Keratinocyte (primary cell): ENCODE data around the gene MAPKBP1. TPM values are rescaled to one million over a fixed set of nuclear protein-coding genes. Genes with fewer than 3 reads are reported as not detected.

Experiments used
- DNase-seq: peaks from one replicate; pipeline ENCODE4 v3.0.0-alpha.2; 2011; ENCODE audit warnings: low read depth, missing footprints, low spot score
- FAIRE-seq: peaks from 2 replicates; lab custom pipeline; 2011; peaks lifted over from hg19 to GRCh38; lab: Jason Lieb, UNC
- H2AFZ ChIP-seq: 2 replicates; pipeline ENCODE4 v1.6.0; 2012; ENCODE audit warnings: low read length, control low read depth, inconsistent platforms; ENCODE audit not compliant: control insufficient read depth
- H3K27ac ChIP-seq: 2 replicates; pipeline ENCODE4 v1.5.1; 2011; ENCODE audit warnings: low read length; ENCODE audit not compliant: control insufficient read depth, insufficient read depth
- H3K27me3 ChIP-seq: 3 replicates; pipeline ENCODE4 v1.6.0; 2011; ENCODE audit warnings: low read length; ENCODE audit not compliant: control insufficient read depth, insufficient read depth; ENCODE audit errors: extremely low read depth
- H3K36me3 ChIP-seq, 2 experiments: 2 replicates in 1 of 2; 3 replicates in 1 of 2; pipeline ENCODE4 v1.5.1; 2011; ENCODE audit warnings: low read length in 2 of 2, mild to moderate bottlenecking in 1 of 2; ENCODE audit not compliant: control insufficient read depth in 2 of 2, insufficient read depth in 2 of 2; ENCODE audit errors: extremely low read depth in 1 of 2
- H3K4me1 ChIP-seq: 3 replicates; pipeline ENCODE4 v1.5.1; 2011; ENCODE audit warnings: low read length; ENCODE audit not compliant: control insufficient read depth, insufficient read depth; ENCODE audit errors: extremely low read depth
- H3K4me2 ChIP-seq: 3 replicates; pipeline ENCODE4 v1.6.0; 2011; ENCODE audit warnings: low read depth, low read length; ENCODE audit not compliant: control insufficient read depth, insufficient read depth; ENCODE audit errors: extremely low read depth
- H3K4me3 ChIP-seq, 3 experiments: fragments of 200-600 bp in 1 of 3; sonication (generic) in 1 of 3; 2 replicates in 2 of 3; 3 replicates in 1 of 3; pipeline ENCODE4 v1.5.1; 2011 to 2016; ENCODE audit warnings: low read length in 3 of 3, mild to moderate bottlenecking in 3 of 3, control low read depth in 2 of 3, inconsistent platforms in 1 of 3, low read depth in 1 of 3, mixed read lengths in 1 of 3, mixed run types in 1 of 3, moderate library complexity in 1 of 3; ENCODE audit not compliant: control insufficient read depth in 2 of 3, insufficient read depth in 2 of 3; ENCODE audit errors: extremely low read depth in 1 of 3
- H3K79me2 ChIP-seq: 2 replicates; pipeline ENCODE4 v1.6.0; 2012; ENCODE audit warnings: low read length; ENCODE audit not compliant: control insufficient read depth, insufficient read depth
- H3K9ac ChIP-seq: 3 replicates; pipeline ENCODE4 v1.6.0; 2011; ENCODE audit warnings: low read length; ENCODE audit not compliant: control insufficient read depth, insufficient read depth; ENCODE audit errors: extremely low read depth
- H3K9me1 ChIP-seq: 3 replicates; pipeline ENCODE4 v1.6.0; 2011; ENCODE audit warnings: low read length; ENCODE audit not compliant: control insufficient read depth, insufficient read depth; ENCODE audit errors: extremely low read depth
- H3K9me3 ChIP-seq: 2 replicates; pipeline ENCODE4 v1.5.1; 2012; ENCODE audit warnings: low read depth, low read length; ENCODE audit not compliant: control insufficient read depth
- H4K20me1 ChIP-seq: 3 replicates; pipeline ENCODE4 v1.6.0; 2011; ENCODE audit warnings: low read length; ENCODE audit not compliant: control insufficient read depth, insufficient read depth; ENCODE audit errors: extremely low read depth
- EZH2 ChIP-seq: IDR thresholded peaks from one replicate; pipeline ENCODE4 v1.6.1; 2012; ENCODE audit warnings: inconsistent platforms, mild to moderate bottlenecking, low read length, moderate library complexity
- dilution Hi-C: fragments of 300-500 bp; cut with MboI; formaldehyde crosslinking; loops from one replicate; pipeline ENCODE4 v1.7.0; 2020; ENCODE audit warnings: low sequenced_read_pairs; ENCODE audit not compliant: extremely low pct_ligation_motif_present
- polyA plus RNA-seq, 5 experiments: library from polyadenylated mRNA; depleted of rRNA in 3 of 5; stranded (reverse) in 3 of 5; stranded (forward) in 1 of 5; unstranded in 1 of 5; fragments of >200 nt; gene quantifications; 1 replicate in 1 of 5; 2 replicates in 3 of 5; 3 replicates in 1 of 5; pipeline versions ENCODE4 v1.2.1 to v1.2.3, GENCODE V29; 2011 to 2012; ENCODE audit warnings: missing spikeins in 2 of 5, low read depth in 1 of 5, low replicate concordance in 1 of 5
- TF ChIP-seq, protein P1 (sequence below), 3 experiments: IDR thresholded peaks in 1 of 3; conservative IDR thresholded peaks in 1 of 3; optimal IDR thresholded peaks in 1 of 3; 2 replicates in 2 of 3; 3 replicates in 1 of 3; pipeline versions ENCODE3 to v1.5.1; 2011; ENCODE audit warnings: low read length in 3 of 3, mild to moderate bottlenecking in 3 of 3, moderate library complexity in 2 of 3, control low read depth in 1 of 3, inconsistent platforms in 1 of 3; ENCODE audit not compliant: insufficient read depth in 2 of 3; ENCODE audit errors: extremely low read depth in 1 of 3

MAPKBP1 gene
- polyA plus RNA-seq, 1 donor (not counting 4 experiments of a cell fraction or from before 2014, with no cell fraction given), result 18.3 TPM

GRCh38 chr15:41847206-41847605 is 72.9 kb downstream of the MAPKBP1 start:
- TF ChIP-seq EZH2, result no peak
- TF ChIP-seq, protein P1, sequence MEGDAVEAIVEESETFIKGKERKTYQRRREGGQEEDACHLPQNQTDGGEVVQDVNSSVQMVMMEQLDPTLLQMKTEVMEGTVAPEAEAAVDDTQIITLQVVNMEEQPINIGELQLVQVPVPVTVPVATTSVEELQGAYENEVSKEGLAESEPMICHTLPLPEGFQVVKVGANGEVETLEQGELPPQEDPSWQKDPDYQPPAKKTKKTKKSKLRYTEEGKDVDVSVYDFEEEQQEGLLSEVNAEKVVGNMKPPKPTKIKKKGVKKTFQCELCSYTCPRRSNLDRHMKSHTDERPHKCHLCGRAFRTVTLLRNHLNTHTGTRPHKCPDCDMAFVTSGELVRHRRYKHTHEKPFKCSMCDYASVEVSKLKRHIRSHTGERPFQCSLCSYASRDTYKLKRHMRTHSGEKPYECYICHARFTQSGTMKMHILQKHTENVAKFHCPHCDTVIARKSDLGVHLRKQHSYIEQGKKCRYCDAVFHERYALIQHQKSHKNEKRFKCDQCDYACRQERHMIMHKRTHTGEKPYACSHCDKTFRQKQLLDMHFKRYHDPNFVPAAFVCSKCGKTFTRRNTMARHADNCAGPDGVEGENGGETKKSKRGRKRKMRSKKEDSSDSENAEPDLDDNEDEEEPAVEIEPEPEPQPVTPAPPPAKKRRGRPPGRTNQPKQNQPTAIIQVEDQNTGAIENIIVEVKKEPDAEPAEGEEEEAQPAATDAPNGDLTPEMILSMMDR (optimal IDR thresholded peaks at IDR 0.05 in 1 of 3, IDR thresholded peaks at IDR 0.05 in 1 of 3, conservative IDR thresholded peaks at IDR 0.05 in 1 of 3; ENCODE audit: extremely low read depth in 1 of 3, insufficient read depth in 2 of 3, low read length in 3 of 3), result no peak
- peaks cover 19 to 32% of the 10 kb centered on the region in 2 experiments for H3K36me3 ChIP-seq
- H3K9me3 ChIP-seq, result no peaks in the 10 kb centered on the region
- peaks cover 22% of the 10 kb centered on the region for H3K4me1 ChIP-seq
- H3K4me2 ChIP-seq, result no peak overlapping the region
- no peaks in the 10 kb centered on the region for H3K27me3 ChIP-seq
- H3K9ac ChIP-seq, result no peak overlapping the region
- H3K27ac ChIP-seq, result no peak overlapping the region
- H2AFZ ChIP-seq, result no peak overlapping the region
- no peaks in the 10 kb centered on the region for H3K9me1 ChIP-seq
- no peaks in the 10 kb centered on the region for H3K79me2 ChIP-seq
- H4K20me1 ChIP-seq, result no peaks in the 10 kb centered on the region
- DNase-seq (no peak), FAIRE-seq (no peak)
- dilution Hi-C loops, result no loop called here
- H3K4me3 ChIP-seq, result no peak overlapping the region

DNA sequence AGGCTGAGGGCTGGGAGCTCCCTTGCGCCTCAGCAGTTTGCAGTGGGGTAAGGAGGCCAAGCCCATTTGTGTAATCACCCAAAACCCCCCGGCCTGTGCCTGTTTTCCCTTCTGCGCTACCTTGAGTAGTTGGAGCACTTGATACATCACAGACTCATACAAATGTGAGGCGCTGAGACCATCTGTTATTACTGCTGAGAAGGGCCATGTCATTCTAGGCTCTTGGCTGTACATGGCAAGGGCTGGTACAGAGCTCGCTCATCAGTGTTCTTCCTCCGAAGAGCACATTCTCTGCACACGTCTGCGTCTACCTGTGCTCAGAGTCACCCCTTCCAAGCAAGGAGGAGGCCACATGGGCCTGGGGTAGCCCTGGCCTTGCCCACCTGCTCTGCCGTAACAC is 73.7 kb downstream of the MAPKBP1 start:
- no peak for FAIRE-seq
- Histone ChIP-seq H3K27ac (no peak overlapping the region), H3K4me3 (no peak overlapping the region), H3K9me1 (no peaks in the 10 kb centered on the region), H4K20me1 (no peaks in the 10 kb centered on the region), H2AFZ (no peak overlapping the region), H3K9me3 (no peaks in the 10 kb centered on the region), H3K4me1 (peaks cover 22% of the 10 kb centered on the region), H3K36me3 (peaks cover 19 to 28% of the 10 kb centered on the region in 2 experiments), H3K4me2 (no peak overlapping the region), H3K79me2 (no peaks in the 10 kb centered on the region), H3K9ac (no peak overlapping the region), H3K27me3 (peaks cover 6% of the 10 kb centered on the region)
- TF ChIP-seq, protein P1 (optimal IDR thresholded peaks at IDR 0.05 in 1 of 3, IDR thresholded peaks at IDR 0.05 in 1 of 3, conservative IDR thresholded peaks at IDR 0.05 in 1 of 3; ENCODE audit: extremely low read depth in 1 of 3, insufficient read depth in 2 of 3, low read length in 3 of 3), result no peak
- no peak for TF ChIP-seq EZH2
- DNase-seq, result no peak
- dilution Hi-C loops, result no loop called here
